NOMO-1 treated with DMSO at 0.1 percent for 48 hours (cell line): ENCODE results near the gene RAB11FIP4.

Source experiments
- DNase-seq: peaks from one replicate; lab custom pipeline; 2025; ENCODE audit not compliant: unreplicated experiment; lab: John Stamatoyannopoulos, UW

RAB11FIP4 gene

DNA sequence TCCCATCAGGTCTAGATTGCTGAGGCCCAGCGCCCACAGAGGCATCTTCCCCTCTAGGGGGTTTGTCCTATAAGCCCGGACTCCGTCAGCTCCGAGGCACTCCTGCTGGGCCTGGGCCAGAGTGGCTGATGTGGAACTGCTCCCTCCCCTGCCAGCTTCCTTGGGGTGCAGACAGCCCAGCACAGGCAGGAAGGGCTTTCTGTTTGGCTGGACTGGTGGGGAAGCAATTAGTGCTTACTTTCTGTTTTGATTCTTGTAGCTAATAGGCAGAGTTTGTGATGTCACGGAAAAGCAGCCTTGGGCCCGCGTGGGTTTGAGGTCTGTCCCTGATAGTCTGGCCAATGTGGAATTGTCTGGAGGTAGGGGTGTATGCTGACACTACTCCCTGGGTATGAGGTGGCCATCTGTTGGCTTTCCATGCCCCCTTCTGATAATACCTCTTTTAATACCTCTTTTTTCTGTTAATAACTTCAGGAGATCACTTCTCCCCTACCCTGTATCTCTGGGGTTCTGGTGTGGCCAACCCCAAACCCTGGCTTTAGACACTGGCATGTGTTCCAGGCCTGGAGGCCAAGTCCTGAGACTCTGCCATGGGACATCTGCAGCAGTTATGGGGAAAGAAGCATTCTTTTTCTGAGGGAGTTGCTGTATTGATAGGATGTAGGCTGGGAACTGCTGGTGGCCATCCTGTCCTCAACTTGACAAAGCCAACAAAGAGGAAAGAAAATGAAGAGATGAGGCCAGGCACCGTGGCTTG, 190.9 kb downstream of the RAB11FIP4 start:
- peak; percentile 72 for DNase-seq

DNA sequence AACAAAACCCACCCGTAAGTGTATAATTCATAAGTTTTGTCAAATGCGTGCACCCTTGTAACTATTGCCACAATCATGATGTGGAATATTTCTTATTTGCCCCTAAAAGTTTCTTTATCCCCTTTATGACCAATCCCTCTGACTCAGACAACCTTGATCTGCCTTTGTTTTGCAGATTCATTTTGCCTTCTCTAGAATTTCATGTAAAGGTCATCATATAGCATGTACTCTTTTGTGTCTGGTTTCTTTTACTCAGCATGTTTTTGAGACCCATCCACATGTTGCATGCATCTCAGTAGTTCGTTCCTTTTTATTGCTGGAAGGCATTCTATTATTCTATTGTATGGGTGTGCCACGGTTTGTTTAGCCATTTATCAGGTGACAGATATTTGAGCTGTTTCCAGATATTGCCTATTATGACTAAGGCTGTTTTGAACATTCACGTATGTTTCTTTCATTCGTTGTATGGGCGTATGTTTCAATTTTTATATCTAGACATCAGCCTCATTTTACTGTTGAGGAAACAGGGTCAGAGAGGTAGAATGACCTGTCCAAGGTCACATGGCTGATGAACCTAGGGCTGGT, 192.4 kb downstream of the RAB11FIP4 start:
- no peak for DNase-seq

DNA sequence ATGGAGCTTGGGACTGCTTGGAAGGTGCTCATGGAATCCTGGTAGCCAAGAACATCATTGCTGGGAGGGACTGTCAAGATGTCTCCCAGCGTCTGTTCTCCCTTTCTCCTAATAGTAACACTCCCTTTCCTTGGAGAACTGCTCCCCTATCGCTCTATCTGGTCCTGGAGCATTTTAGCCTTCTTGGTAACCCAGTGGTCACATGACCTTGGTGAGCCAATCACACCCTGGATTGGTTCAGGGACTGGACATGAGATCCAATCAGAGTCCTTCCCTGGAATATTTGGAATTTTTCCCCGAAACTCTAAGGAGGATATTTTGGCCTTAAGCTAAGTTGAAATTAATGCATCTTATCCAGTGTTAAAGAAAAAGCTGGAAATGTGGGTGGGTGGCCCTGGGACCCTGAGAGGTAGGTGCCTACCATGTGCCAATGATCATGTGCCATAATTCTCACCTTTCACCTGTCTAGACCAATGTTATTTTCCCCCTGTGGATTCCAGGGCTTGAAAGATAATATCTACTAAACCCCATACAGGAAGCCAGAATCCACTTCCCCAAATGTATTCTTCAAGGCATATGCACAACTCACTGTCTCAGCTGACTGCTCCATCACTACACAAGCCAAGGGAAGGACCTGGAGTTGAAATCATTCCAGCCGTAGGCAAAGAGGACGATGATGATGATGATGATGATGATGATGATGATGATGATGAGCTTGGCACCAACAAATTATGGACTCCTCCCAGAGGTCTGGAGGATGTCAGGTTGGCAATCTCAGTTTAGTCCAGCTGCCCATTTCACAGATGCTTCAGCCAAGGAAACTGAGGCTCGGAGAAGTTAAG, 193.2 kb downstream of the RAB11FIP4 start:
- peak; percentile 20 for DNase-seq

DNA sequence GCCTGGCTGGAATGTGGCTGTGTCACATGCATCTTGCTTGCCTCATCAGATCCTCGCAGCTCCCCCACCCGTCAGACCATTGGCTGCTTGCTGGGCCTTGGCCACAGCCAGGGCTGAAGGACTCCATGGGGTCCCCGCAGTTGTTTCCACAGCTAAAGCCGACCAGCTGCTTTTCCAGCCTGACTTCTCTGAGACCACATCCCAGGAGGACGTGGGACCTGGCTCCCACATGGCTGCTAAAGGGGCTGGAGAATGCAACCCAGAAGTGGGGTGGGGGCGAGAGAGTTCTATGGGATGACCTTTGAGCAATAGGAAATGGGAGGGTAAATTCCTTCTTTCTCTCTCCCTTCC, 193.8 kb downstream of the RAB11FIP4 start:
- DNase-seq, result no peak

DNA sequence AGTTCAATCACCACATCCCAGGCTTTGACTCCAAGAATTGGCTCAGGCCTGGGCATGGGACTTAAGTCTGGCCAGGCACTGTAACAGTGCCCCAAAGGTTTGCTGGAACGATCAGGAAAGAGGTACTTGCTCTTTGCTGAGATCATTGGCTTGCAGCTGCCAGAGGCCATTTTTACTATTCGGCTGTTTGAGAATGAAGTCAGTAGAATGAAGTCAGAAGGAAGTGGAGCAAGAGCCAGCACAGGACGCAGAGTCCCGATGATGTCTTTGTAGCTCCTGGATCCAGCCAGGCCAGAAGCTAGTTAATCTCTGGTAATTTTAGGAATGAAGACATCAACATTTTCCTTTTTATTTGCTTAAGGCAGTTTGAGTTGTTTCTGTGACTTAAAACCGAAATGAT, 195.5 kb downstream of the RAB11FIP4 start:
- no peak for DNase-seq

DNA sequence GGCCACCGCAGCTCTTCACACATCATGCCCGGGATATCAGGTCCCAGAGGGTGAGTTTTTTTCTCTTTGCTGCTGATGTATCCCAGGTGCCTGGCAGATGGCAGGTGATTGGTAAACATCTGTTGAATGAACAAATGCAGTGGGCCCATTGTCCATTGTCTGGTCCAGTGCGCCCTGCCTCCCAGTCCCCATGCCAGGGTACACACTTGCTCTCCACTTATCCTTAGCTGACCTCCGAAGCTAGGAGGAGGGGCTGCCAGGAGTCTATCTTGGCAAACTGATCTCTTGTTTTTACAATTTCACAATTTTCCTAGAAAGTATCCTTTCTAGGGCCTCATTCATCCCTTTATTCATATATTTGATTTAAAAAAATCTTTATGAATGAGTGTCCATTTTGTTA, 196.0 kb downstream of the RAB11FIP4 start:
- no peak for DNase-seq
